K562 (cell line): Measurements from ENCODE around the gene ADCY4. TPM values are rescaled to one million over a fixed set of nuclear protein-coding genes. Genes with fewer than 3 reads are reported as not detected.
A peak's percentile ranks its signal among the peaks of the same experiment; 100 is the strongest.

Experiments used
- ARNT ChIP-seq, 2 experiments: fragments of 450-650 bp; IDR thresholded peaks; 2 replicates each; pipeline ENCODE4 v1.6.1; 2016; ENCODE audit warnings: mild to moderate bottlenecking in 1 of 2
- BRD4 ChIP-seq: fragments of 200-600 bp; sonication (generic); IDR thresholded peaks from 2 replicates; pipeline ENCODE4 v1.6.1; 2017; ENCODE audit warnings: inconsistent platforms
- C11orf30 ChIP-seq: fragments of 450-650 bp; IDR thresholded peaks from 2 replicates; pipeline ENCODE4 v1.6.1; 2016; ENCODE audit warnings: low read depth, mild to moderate bottlenecking
- CAMTA2 ChIP-seq: fragments of 250-450 bp; sonication (Bioruptor Pico); conservative IDR thresholded peaks from 2 replicates; pipeline ENCODE4 v1.5.1; 2022
- CBFA2T3 ChIP-seq: fragments of 450-650 bp; IDR thresholded peaks from 2 replicates; pipeline ENCODE4 v1.6.1; 2017
- HCFC1 ChIP-seq: IDR thresholded peaks from 2 replicates; pipeline ENCODE4 v1.6.1; 2012; ENCODE audit warnings: low read depth, low read length, improper control_type of control experiment
- KLF6 ChIP-seq: fragments of 250-450 bp; sonication (Bioruptor Pico); IDR thresholded peaks from 2 replicates; pipeline ENCODE4 v1.4.0; 2020; ENCODE audit warnings: mild to moderate bottlenecking, moderate library complexity, borderline replicate concordance
- MCM3 ChIP-seq: fragments of 450-650 bp; IDR thresholded peaks from 2 replicates; pipeline ENCODE4 v1.6.1; 2016
- NCOA6 ChIP-seq: fragments of 450-650 bp; IDR thresholded peaks from 2 replicates; pipeline ENCODE4 v1.6.1; 2017; ENCODE audit warnings: mild to moderate bottlenecking
- NELFE ChIP-seq: IDR thresholded peaks from 2 replicates; pipeline ENCODE4 v1.6.1; 2011; ENCODE audit warnings: mild to moderate bottlenecking; ENCODE audit not compliant: insufficient read depth, insufficient read length
- OTX1 ChIP-seq: fragments of 450-650 bp; formaldehyde crosslinking; IDR thresholded peaks from 2 replicates; pipeline ENCODE4 v1.4.0; 2022; ENCODE audit warnings: mild to moderate bottlenecking
- RBFOX2 ChIP-seq: fragments of 200-400 bp; formaldehyde crosslinking; IDR thresholded peaks from 2 replicates; pipeline ENCODE4 v1.6.1; 2017; ENCODE audit warnings: low read depth, mild to moderate bottlenecking, low read length, moderate library complexity
- RBM39 ChIP-seq: fragments of 200-400 bp; formaldehyde crosslinking; optimal IDR thresholded peaks from 2 replicates; pipeline ENCODE3; 2018; ENCODE audit warnings: low read depth, low read length
- SMAD1 ChIP-seq: fragments of 150-350 bp; IDR thresholded peaks from 2 replicates; pipeline ENCODE4 v1.6.1; 2014; ENCODE audit warnings: low read length, low read depth; ENCODE audit not compliant: partially characterized antibody
- SMARCA4 ChIP-seq: fragments of 450-650 bp; IDR thresholded peaks from 2 replicates; pipeline ENCODE4 v1.6.1; 2016
- SMARCE1 ChIP-seq: fragments of 450-650 bp; IDR thresholded peaks from 2 replicates; pipeline ENCODE4 v1.7.1; 2016; ENCODE audit warnings: mild to moderate bottlenecking
- SP1 ChIP-seq: sonication (generic); formaldehyde crosslinking; IDR thresholded peaks from 2 replicates; pipeline ENCODE4 v1.8.1; 2022; ENCODE audit warnings: mild to moderate bottlenecking, missing genetic modification reagents
- SP2 ChIP-seq: IDR thresholded peaks from 2 replicates; pipeline ENCODE4 v1.6.1; 2011; ENCODE audit warnings: mild to moderate bottlenecking, low read depth, low read length, moderate library complexity; ENCODE audit not compliant: poor library complexity, severe bottlenecking; ENCODE audit errors: extremely low read depth
- STAG1 ChIP-seq: sonication (generic); formaldehyde crosslinking; IDR thresholded peaks from 2 replicates; pipeline ENCODE4 v1.5.0; 2020; ENCODE audit warnings: missing genetic modification reagents, borderline replicate concordance
- ZFP30 ChIP-seq: fragments of 250-450 bp; sonication (Bioruptor Pico); IDR thresholded peaks from 2 replicates; pipeline ENCODE4 v1.8.0; 2022; ENCODE audit warnings: moderate library complexity, mild to moderate bottlenecking, inconsistent platforms, borderline replicate concordance
- ZKSCAN8 ChIP-seq: fragments of 200-800 bp; sonication (Bioruptor generic); IDR thresholded peaks from 2 replicates; pipeline ENCODE4 v1.6.1; 2016; ENCODE audit warnings: missing genetic modification characterization, missing compliant biosample characterization
- ZNF282 ChIP-seq: sonication (generic); formaldehyde crosslinking; IDR thresholded peaks from 2 replicates; pipeline ENCODE4 v1.8.1; 2023; ENCODE audit warnings: missing genetic modification reagents
- ZNF431 ChIP-seq: sonication (generic); formaldehyde crosslinking; IDR thresholded peaks from 2 replicates; pipeline ENCODE4 v1.8.0; 2022; ENCODE audit warnings: mild to moderate bottlenecking, missing genetic modification reagents
- polyA plus RNA-seq, 8 experiments: library from polyadenylated mRNA; depleted of rRNA in 4 of 8; stranded (reverse) in 5 of 8; unstranded in 3 of 8; fragments of >200 nt; fragmentation: Nextera tagmentation in 2 of 8; fragmentation: Illumina TruSeq in 1 of 8; extraction: Ambion mirVana in 2 of 8; extraction: Trizol in 1 of 8; gene quantifications; 2 replicates each; pipeline versions ENCODE4 v1.2.1 to v1.2.3, GENCODE V29; 2011 to 2014; ENCODE audit warnings: inconsistent platforms in 1 of 8, missing spikeins in 1 of 8
- total RNA-seq, 7 experiments: library from RNA; depleted of rRNA in 6 of 7; stranded (reverse); fragments of >200 nt in 6 of 7; fragmentation: Illumina TruSeq in 2 of 7; extraction: Trizol in 2 of 7; gene quantifications; 2 replicates each; pipeline versions ENCODE4 v1.2.1 to v1.2.3, GENCODE V29; 2011 to 2021; ENCODE audit warnings: low replicate concordance in 1 of 7
- TF ChIP-seq, protein P1 (sequence below): sonication (generic); formaldehyde crosslinking; IDR thresholded peaks from 2 replicates; pipeline ENCODE4 v1.8.0; 2022; ENCODE audit warnings: missing genetic modification reagents, mild to moderate bottlenecking, moderate library complexity, borderline replicate concordance
- TF ChIP-seq, protein P2 (sequence below): fragments of 250-450 bp; sonication (Bioruptor Pico); IDR thresholded peaks from 2 replicates; pipeline ENCODE4 v1.5.0; 2022; ENCODE audit warnings: mild to moderate bottlenecking
- TF ChIP-seq, protein P3 (sequence below): fragments of 250-450 bp; sonication (Bioruptor Pico); IDR thresholded peaks from 2 replicates; pipeline ENCODE4 v1.9.0; 2021; ENCODE audit warnings: mild to moderate bottlenecking, inconsistent platforms

Gene ADCY4
- total and polyA plus RNA-seq, 9 of the 15 experiments (the other 6 are each of a cell fraction or from before 2014, with no cell fraction given), result 0.04 to 0.31 (median 0.15) TPM; not detected in 2

DNA sequence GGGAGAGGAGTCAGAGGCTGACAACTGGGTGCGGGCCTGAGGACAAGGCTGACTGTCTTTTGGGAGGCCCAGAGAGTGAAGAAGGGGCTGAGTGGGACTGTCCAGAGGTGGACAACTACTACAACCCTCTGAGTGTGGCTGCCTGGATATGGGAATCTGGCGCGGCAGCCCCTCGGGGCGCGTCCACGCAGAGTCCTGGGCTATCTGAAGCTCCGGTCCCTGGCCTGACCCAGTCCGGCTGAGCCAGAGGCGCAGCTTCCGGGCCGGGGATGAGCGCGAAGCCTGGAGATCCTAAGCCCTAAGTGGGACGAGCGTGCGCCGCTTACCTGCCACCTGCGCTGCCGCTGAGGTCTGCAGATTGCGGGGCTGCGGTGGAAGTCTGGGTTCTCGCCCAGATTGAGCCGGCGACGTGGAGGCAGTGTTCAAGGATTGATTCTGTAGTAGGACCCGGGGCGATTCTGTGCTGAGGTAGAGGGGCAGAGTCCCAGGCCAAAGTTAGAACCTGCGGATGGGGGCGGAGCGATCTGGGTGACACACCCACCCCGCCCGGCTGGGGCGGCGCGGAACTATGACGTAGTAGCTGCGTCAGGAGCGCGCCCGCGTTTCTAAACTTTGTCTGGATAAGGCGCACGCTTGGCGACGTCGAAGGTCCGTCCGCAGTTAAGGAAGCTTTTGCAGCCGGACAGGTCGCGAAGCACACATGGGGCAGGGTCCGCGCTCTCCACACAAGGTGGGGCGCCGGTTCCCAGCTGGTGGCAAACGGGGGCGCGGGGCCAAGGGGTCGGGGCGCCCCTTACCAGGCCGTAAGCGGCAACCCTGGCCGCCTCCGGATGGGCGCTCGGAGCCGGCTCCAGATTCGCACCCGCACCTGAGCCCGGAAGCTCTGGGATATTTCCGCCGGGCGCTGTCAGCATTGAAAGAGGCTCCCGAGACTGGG, 35.3 kb downstream of the ADCY4 start, which contains the start of the genes DHRS1 and NOP9 (continued):
- TF ChIP-seq, protein P1, sequence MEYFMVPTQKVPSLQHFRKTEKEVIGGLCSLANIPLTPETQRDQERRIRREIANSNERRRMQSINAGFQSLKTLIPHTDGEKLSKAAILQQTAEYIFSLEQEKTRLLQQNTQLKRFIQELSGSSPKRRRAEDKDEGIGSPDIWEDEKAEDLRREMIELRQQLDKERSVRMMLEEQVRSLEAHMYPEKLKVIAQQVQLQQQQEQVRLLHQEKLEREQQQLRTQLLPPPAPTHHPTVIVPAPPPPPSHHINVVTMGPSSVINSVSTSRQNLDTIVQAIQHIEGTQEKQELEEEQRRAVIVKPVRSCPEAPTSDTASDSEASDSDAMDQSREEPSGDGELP, result peak; percentile 95
- TF ChIP-seq SP2, result no peak
- TF ChIP-seq SMARCE1, result no peak
- no peak for TF ChIP-seq NCOA6
- no peak for TF ChIP-seq RBM39
- no peak for TF ChIP-seq SMARCA4
- TF ChIP-seq, protein P2, sequence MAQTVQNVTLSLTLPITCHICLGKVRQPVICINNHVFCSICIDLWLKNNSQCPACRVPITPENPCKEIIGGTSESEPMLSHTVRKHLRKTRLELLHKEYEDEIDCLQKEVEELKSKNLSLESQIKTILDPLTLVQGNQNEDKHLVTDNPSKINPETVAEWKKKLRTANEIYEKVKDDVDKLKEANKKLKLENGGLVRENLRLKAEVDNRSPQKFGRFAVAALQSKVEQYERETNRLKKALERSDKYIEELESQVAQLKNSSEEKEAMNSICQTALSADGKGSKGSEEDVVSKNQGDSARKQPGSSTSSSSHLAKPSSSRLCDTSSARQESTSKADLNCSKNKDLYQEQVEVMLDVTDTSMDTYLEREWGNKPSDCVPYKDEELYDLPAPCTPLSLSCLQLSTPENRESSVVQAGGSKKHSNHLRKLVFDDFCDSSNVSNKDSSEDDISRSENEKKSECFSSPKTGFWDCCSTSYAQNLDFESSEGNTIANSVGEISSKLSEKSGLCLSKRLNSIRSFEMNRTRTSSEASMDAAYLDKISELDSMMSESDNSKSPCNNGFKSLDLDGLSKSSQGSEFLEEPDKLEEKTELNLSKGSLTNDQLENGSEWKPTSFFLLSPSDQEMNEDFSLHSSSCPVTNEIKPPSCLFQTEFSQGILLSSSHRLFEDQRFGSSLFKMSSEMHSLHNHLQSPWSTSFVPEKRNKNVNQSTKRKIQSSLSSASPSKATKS (CRISPR knock-in tag), result no peak
- TF ChIP-seq BRD4, result no peak
- peak; percentile 77; the same call in 1 of the 2 replicates for TF ChIP-seq SP1 (CRISPR knock-in tag)
- no peak for TF ChIP-seq STAG1 (CRISPR knock-in tag)
- no peak for TF ChIP-seq CBFA2T3
- peak; percentile 95 for TF ChIP-seq C11orf30
- peak; percentile 84 for TF ChIP-seq HCFC1
- no peak for TF ChIP-seq MCM3
- TF ChIP-seq SMAD1, result no peak
- no peak for TF ChIP-seq ZNF282 (CRISPR knock-in tag)
- no peak for TF ChIP-seq NELFE
- TF ChIP-seq ARNT (IDR thresholded peaks at IDR 0.05), result no peak
- no peak for TF ChIP-seq ZFP30 (CRISPR knock-in tag)
- TF ChIP-seq, protein P3, sequence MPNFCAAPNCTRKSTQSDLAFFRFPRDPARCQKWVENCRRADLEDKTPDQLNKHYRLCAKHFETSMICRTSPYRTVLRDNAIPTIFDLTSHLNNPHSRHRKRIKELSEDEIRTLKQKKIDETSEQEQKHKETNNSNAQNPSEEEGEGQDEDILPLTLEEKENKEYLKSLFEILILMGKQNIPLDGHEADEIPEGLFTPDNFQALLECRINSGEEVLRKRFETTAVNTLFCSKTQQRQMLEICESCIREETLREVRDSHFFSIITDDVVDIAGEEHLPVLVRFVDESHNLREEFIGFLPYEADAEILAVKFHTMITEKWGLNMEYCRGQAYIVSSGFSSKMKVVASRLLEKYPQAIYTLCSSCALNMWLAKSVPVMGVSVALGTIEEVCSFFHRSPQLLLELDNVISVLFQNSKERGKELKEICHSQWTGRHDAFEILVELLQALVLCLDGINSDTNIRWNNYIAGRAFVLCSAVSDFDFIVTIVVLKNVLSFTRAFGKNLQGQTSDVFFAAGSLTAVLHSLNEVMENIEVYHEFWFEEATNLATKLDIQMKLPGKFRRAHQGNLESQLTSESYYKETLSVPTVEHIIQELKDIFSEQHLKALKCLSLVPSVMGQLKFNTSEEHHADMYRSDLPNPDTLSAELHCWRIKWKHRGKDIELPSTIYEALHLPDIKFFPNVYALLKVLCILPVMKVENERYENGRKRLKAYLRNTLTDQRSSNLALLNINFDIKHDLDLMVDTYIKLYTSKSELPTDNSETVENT (CRISPR knock-in tag), result peak; percentile 22; the same call in 1 of the 2 replicates
- TF ChIP-seq ZNF431 (CRISPR knock-in tag), result no peak
- no peak for TF ChIP-seq CAMTA2 (CRISPR knock-in tag)
- peak; percentile 83 for TF ChIP-seq RBFOX2
- no peak for TF ChIP-seq OTX1 (CRISPR knock-in tag)
- no peak for TF ChIP-seq KLF6
- TF ChIP-seq ZKSCAN8 (CRISPR knock-in tag), result no peak
